GM21390 (cell line): ENCODE data around the gene ANKRD18A.
"Not testable (repeated sequence)": the region's sequence is repeated elsewhere in the genome, so short reads cannot be mapped to it uniquely, and the experiment has no call there.

ENCODE experiments used
- ATAC-seq: cut with Tn5 transposase; IDR thresholded peaks from one replicate; pipeline ENCODE4 v1.9.1; 2021; ENCODE audit not compliant: unreplicated experiment

Gene ANKRD18A

GRCh38 chr9:38629511-38629910 lies 9.1 kb upstream of the ANKRD18A start:
- no peak for ATAC-seq

- ATAC-seq = no peak
These were observed 5.6 kb upstream of the ANKRD18A start for GRCh38 chr9:38626006-38626405.

- no peak for ATAC-seq
These were observed 2.6 kb upstream of the ANKRD18A start for GRCh38 chr9:38622951-38623350.

GRCh38 chr9:38622288-38622674 lies 1.9 kb upstream of the ANKRD18A start:
- ATAC-seq = no peak

- ATAC-seq = peak; percentile 32
These were observed 1.3 kb upstream of the ANKRD18A start for GRCh38 chr9:38621434-38622287.

- no peak for ATAC-seq
These were observed 594 bp downstream of the ANKRD18A start for GRCh38 chr9:38619556-38620447.

GRCh38 chr9:38598029-38598745 lies 22.2 kb downstream of the ANKRD18A start:
- ATAC-seq = not testable (repeated sequence)

GRCh38 chr9:38595117-38595516 lies 25.3 kb downstream of the ANKRD18A start:
- not testable (repeated sequence) for ATAC-seq

GRCh38 chr9:38591346-38592063 lies 28.9 kb downstream of the ANKRD18A start:
- not testable (repeated sequence) for ATAC-seq

- not testable (repeated sequence) for ATAC-seq
These were observed 36.6 kb downstream of the ANKRD18A start for GRCh38 chr9:38583765-38584164.

- not testable (repeated sequence) for ATAC-seq
These were observed 40.3 kb downstream of the ANKRD18A start for GRCh38 chr9:38580112-38580511.

- ATAC-seq = not testable (repeated sequence)
These were observed 44.2 kb downstream of the ANKRD18A start for GRCh38 chr9:38576181-38576580.

- ATAC-seq = not testable (repeated sequence)
These were observed 54.3 kb downstream of the ANKRD18A start for GRCh38 chr9:38566048-38566447.

GRCh38 chr9:38565178-38565577 lies 55.2 kb downstream of the ANKRD18A start:
- ATAC-seq = not testable (repeated sequence)

GRCh38 chr9:38563911-38564310 lies 56.5 kb downstream of the ANKRD18A start:
- ATAC-seq = not testable (repeated sequence)

GRCh38 chr9:38561134-38561533 lies 59.3 kb downstream of the ANKRD18A start:
- ATAC-seq = not testable (repeated sequence)

GRCh38 chr9:38559172-38559571 lies 61.2 kb downstream of the ANKRD18A start:
- not testable (repeated sequence) for ATAC-seq

GRCh38 chr9:38557746-38558145 lies 62.6 kb downstream of the ANKRD18A start:
- not testable (repeated sequence) for ATAC-seq

GRCh38 chr9:38554966-38555365 lies 65.4 kb downstream of the ANKRD18A start:
- not testable (repeated sequence) for ATAC-seq

GRCh38 chr9:38553019-38553418 lies 67.4 kb downstream of the ANKRD18A start:
- ATAC-seq = not testable (repeated sequence)
